HG03439 (cell line): ENCODE results near the gene DTNA.

Experiments used
- ATAC-seq: cut with Tn5 transposase; IDR thresholded peaks from one replicate; pipeline ENCODE4 v1.9.1; 2021; ENCODE audit warnings: mild to moderate bottlenecking, moderate library complexity; ENCODE audit not compliant: unreplicated experiment

Gene DTNA

DNA sequence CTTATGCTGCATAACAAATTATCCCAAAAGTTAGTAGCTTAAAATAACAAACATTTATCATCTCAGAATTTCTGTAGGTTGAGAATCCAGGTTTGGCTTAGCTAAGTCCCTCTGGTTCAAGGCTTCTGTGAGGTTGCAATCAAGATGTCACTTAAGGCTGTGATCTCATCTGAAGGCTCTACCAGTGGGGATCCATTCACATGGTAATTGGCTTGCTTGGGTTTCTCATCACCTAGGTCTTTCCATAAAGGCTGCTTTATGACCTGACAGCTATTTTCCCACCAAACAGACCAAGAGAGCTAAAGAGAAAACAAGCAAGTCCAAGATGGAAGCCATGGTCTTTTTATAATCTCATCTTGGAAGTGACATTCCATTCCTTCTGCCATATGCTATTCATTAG lies 137.3 kb downstream of the DTNA start:
- ATAC-seq: no peak

GRCh38 chr18:34848156-34848555 lies 138.1 kb downstream of the DTNA start:
- no peak for ATAC-seq

DNA sequence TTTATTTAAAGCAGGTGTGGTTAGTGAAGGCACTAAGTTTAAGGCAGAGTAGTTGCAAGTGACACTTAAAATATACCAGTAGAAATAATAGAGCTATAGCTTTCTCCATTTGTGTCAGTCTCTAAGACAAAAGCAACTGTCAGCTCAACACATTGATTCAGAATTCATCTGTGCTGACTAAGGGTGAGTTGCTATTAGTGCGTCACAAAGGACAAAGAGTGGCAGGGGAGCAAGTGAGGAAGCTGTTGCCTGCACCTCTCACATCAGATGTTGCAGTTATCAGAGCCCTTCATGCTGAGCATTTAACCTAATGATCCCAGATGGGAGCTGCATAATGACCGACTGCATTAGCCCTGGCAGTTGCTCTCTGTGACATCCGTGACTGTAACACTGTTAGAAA lies 138.6 kb downstream of the DTNA start:
- no peak for ATAC-seq

- no peak for ATAC-seq
Measured at GRCh38 chr18:34857320-34857719, 147.2 kb downstream of the DTNA start.

GRCh38 chr18:34858188-34858587 lies 148.1 kb downstream of the DTNA start:
- ATAC-seq: no peak

- no peak for ATAC-seq
Measured at GRCh38 chr18:34859496-34859895, 149.4 kb downstream of the DTNA start.

GRCh38 chr18:34862561-34862960 lies 152.5 kb downstream of the DTNA start:
- ATAC-seq: no peak

DNA sequence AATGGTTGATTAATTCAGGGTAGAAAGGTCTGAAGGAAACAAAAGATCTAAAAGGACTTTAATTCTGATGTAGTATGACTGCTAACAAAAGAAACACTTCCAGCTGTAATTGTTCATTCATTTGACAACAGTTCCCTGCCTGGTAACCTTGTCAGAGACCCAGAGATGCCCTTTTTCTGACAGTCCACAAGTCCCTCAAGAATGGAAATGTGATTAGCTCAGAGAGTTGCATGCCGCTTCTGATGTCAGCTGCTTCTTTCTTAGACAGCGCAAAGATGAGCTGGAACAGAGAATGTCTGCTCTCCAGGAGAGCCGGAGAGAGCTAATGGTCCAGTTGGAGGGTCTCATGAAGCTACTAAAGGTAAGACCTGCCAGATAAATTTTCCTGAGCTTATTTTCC lies 153.6 kb downstream of the DTNA start:
- ATAC-seq: no peak

DNA sequence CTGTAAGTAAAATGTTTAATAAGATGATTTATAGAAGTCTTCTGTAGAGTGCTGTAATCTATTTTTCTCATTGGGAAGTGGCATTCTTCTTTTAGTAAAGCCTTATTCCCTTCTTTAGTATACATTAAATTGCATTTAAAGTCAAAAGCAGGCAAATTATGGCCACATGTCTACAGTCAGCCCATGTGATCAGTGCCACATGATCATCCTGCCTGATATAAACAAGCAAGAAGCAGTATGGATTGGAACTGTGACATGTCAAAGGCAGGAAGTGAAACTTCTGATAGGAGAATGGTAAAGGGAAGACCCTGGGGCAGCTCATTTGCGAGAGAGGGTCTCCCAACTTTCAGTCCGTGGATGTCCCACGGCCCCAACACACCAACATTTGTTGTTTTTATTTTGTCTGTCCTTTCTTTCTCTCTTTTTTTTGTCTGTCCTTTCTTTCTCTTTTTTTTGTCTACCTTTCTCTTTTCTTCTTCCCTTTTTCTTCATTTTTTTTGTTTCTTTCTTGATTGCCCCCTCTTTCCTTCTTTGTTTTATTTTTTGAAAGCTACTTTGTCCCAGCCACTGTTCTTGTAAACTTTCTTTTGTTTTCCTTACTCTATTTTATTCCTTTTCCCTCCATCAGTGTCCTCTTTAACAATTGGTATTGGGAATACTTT lies 154.9 kb downstream of the DTNA start:
- no peak for ATAC-seq

- ATAC-seq: no peak
Measured at GRCh38 chr18:34866310-34866709, 156.2 kb downstream of the DTNA start.

DNA sequence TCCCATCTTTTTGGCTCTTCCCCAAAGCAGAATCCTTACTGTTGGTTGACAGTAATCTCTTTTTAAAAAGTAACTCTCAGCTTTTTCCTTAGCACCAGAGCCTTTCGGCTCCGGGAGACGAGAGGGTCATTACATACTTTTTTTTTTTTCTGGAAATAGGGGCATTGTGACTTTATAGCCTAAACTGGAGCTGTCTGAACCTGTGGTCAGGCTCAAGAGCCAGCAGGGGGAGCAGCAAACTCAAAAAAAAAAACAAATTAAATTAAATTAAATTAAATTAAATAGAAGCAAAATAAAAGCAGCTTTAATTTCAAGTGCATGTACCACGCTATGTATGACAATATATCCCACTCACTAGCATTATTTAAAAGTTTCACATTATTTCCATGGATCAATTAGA lies 156.6 kb downstream of the DTNA start:
- no peak for ATAC-seq

- ATAC-seq: no peak
Measured at GRCh38 chr18:34867520-34867919, 157.4 kb downstream of the DTNA start.

GRCh38 chr18:34870555-34871310 lies 160.6 kb downstream of the DTNA start:
- no peak for ATAC-seq

- no peak for ATAC-seq
Measured at GRCh38 chr18:34871435-34871834, 161.3 kb downstream of the DTNA start.

DNA sequence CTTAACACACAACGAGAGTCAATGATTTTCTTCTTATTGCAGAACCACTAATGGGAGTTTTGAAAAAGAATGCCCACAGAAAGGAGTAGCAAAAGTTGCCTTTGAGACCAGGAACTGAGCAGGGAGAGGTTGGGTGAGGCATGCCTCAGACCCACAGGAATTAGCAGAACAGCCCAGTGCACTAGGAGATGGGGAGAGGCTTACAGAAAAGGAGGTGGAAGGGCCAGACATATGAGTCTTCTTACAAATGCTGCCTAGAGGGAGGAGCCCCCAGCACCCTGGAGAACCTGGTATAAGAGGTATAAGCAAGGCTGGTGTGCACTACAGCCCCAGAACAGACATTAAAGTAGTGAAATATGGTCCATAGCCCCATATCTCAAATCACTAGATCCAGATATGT lies 162.0 kb downstream of the DTNA start:
- no peak for ATAC-seq

- no peak for ATAC-seq
Measured at GRCh38 chr18:34873986-34874580, 164.0 kb downstream of the DTNA start.

- no peak for ATAC-seq
Measured at GRCh38 chr18:34875150-34875549, 165.1 kb downstream of the DTNA start.

DNA sequence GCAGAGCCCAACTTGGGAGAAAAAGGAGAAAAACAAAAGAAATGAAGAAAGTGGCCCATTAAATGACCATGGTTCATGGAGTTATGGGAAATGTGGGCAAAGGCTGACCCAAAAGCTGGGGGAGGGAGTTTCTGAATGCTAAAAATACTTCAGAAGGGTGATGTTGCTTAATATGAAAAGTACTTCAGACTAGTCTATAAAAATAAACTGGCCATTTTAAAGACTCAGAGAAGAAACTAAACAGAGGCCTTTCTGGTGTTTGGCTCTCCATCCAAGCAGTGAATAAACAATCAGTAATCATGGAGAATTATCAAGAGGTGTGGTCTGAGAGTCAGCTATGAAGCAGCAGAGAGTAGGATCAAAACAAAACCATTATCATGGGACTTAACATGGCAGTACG lies 170.3 kb downstream of the DTNA start:
- no peak for ATAC-seq

DNA sequence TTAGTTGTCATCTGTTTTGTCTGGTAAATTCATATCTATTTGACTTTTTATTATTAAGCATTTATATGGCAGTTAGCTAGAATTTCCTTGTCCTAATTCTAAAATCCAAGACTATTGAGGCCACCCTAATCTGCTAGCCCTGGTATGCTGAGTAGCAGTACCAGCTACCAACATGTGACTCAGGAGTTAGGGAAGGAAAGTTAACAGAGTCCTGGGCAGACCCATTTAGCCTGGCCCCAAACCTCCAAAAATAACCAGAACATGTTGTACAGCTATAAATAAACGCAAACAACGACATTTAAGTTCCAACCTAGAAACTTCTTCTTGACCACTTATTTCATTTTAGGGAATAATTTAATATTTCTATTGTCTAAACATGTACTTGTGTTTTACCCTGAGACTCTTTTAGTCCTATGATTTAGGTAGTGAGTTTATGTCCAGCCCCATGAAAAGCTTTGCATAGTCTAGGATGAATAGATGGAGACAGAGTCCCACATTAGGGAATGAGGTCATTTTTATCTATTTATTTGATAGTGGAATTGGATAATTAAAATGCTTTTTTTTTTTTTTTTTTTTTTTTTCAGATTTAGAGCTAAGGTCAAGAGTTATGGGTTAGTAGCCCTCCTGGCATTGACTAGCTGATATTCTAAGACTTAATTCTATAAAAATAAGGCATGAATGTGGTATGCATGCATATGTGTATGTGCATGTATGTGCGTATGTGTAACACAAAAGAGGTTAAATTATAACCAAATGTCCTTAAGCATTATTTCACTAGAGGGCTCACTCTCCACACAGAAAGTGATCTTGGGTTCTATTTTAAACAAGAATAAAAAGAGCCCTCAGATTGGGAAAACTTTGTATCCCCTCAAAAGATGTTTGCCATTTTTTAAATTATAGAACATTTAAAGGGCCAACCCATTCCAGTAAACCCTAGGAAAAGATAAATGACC lies 171.1 kb downstream of the DTNA start:
- no peak for ATAC-seq

DNA sequence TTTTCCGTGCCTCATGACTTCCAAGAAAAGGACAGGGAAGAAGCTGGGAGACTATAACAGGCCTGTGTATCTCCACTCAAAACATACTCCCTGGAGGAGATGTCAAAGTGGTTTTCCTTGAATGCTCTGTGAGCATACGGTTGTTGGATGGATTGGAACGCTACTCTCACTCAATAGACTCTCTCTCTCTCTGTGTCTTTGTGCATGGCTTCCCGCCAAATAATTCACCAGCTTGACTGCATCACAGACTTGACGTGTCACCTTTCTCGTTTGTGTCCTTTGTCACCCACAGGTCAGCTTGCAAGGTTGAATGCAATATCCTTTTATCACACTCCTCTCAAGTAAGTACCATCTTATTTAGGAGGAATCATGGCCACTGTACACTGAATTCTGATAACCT lies 174.3 kb downstream of the DTNA start:
- ATAC-seq: no peak

GRCh38 chr18:34886177-34886576 lies 176.1 kb downstream of the DTNA start:
- ATAC-seq: no peak
